GM10266 (cell line): ENCODE results near the gene XPNPEP2.

Experiments used
- DNase-seq: peaks from one replicate; pipeline ENCODE4 v3.0.0; 2012; ENCODE audit errors: extremely low spot score
- TF ChIP-seq, protein P1 (sequence below): IDR thresholded peaks from 2 replicates; pipeline ENCODE4 v1.5.1; 2012; ENCODE audit warnings: mild to moderate bottlenecking, low read depth; ENCODE audit not compliant: control insufficient read depth, insufficient read depth; ENCODE audit errors: missing control alignments

Gene XPNPEP2

DNA sequence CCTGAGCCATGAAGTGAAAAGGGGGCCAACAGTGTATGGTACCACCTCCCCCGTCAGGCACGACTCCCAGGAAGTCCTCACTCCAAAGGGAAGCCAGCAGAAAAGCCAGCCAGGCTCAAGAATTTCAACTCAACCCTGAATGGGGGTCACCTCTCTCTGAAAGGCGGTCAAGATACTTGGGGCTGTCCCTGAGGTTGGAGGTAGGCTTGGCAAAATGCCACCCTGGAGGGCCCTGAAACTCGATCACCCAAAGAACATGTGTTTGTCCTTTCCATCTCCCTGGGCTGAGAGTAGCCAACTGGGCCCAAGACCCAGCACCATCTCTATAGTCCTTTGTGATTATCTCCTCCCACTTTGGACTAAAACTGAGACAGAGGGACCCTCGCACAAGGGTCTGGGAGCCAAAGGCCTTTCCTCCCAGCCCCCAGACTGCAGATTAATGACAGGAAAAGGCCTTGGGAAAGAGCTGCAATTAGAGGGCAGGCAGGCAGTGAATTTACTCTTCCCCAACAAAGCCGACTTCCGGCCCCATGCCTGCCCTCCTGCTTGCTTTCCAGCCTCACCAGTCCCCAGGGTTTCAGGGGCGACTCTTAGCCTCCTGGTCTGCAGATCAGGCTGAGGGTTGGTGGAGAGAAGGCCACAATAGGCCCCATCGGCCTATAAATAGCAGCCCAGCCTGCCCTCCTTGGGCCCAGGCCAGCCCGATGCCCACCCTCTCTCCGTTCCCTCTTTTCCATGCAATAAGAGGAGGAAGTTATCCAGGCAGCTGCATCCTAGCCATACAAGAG lies 46.6 kb downstream of the XPNPEP2 start:
- DNase-seq, result no peak
- TF ChIP-seq, protein P1, sequence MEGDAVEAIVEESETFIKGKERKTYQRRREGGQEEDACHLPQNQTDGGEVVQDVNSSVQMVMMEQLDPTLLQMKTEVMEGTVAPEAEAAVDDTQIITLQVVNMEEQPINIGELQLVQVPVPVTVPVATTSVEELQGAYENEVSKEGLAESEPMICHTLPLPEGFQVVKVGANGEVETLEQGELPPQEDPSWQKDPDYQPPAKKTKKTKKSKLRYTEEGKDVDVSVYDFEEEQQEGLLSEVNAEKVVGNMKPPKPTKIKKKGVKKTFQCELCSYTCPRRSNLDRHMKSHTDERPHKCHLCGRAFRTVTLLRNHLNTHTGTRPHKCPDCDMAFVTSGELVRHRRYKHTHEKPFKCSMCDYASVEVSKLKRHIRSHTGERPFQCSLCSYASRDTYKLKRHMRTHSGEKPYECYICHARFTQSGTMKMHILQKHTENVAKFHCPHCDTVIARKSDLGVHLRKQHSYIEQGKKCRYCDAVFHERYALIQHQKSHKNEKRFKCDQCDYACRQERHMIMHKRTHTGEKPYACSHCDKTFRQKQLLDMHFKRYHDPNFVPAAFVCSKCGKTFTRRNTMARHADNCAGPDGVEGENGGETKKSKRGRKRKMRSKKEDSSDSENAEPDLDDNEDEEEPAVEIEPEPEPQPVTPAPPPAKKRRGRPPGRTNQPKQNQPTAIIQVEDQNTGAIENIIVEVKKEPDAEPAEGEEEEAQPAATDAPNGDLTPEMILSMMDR, result no peak

DNA sequence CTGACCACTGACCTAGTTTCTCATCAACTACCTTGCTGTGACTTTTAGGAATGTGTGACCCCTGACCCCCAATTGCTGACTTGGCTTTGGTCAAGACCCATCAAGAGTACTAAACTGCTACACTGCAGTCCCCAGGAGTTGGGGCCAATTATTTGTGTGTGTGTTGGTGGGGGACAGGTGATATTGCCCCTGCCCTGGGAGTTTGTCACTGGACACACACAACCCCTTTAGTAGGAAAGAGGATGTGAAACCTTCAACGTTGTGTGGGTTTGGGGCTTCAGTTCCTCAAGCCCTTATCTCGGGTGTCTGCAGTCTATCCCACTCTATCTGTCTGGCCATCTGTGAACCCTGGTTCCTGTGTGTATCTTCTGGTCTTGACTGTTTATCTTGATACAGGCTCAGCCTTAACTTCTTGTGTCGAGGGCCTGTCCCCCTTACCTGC lies 47.5 kb downstream of the XPNPEP2 start:
- TF ChIP-seq, protein P1, result no peak
- peak; percentile 58 for DNase-seq

GRCh38 chrX:129787336-129788055 lies 48.7 kb downstream of the XPNPEP2 start:
- no peak for DNase-seq
- TF ChIP-seq, protein P1, result no peak

DNA sequence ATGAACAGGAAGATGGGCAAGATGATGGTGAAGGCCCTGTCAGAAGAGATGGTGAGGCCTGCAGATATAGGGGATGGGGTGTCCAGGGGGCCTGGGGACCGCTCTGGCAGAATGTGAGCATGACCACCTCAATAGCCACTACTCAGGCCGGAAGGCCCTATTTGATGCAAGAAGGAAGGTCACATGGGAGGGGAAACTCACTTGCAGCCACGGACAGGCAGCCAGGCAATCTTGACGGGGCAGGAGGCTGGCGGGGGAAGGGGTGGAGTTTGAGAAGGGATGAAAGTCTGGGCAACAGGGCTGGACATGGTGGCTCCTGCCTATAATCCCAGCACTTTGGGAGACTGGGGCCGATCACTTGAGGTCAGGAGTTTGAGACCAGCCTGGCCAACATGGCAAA lies 49.7 kb downstream of the XPNPEP2 start:
- DNase-seq, result no peak
- TF ChIP-seq, protein P1, result no peak

DNA sequence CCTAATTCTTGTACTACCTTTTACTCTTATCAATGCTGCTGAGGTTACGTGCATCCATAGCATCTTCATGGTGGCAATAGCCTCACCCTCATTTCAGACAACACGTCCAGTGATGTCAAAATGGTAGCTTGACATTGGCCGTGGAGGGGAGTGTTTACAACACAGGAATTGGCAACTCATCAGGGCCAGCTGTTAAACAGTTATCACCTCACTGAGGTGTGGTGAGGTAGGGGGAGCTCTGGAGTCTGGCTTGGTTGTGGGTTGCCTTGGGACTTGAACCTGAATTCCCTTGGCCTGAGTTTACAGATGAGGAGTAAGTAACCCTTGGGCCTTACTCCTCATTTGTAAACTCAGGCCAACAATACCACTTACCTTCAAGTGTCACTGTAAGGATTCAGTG lies 51.4 kb downstream of the XPNPEP2 start:
- DNase-seq, result no peak

GRCh38 chrX:129790808-129791207 lies 52.0 kb downstream of the XPNPEP2 start:
- TF ChIP-seq, protein P1, result no peak
- DNase-seq, result no peak

More for the DNA sequence above, 51.4 kb downstream of the XPNPEP2 start:
- TF ChIP-seq, protein P1, result no peak

GRCh38 chrX:129791336-129791735 lies 52.6 kb downstream of the XPNPEP2 start:
- no peak for DNase-seq

More at GRCh38 chrX:129791336-129791735, 52.6 kb downstream of the XPNPEP2 start:
- TF ChIP-seq, protein P1, result no peak
